NOMO-1 (cell line): ENCODE results near the gene IGBP1.
"Not testable (repeated sequence)": the region's sequence is repeated elsewhere in the genome, so short reads cannot be mapped to it uniquely, and the experiment has no call there.

Experiments
- DNase-seq, 2 experiments: peaks; one replicate each; lab custom pipeline; 2025; ENCODE audit not compliant: unreplicated experiment in 2 of 2; lab: John Stamatoyannopoulos, UW

IGBP1 gene

GRCh38 chrX:70133303-70134115, at the start of gene IGBP1:
TSS of gene IGBP1 (plus strand) at chrX:70133447. CDS start at chrX:70133948, 501 bp downstream.
- DNase-seq: peak; percentile 82 to 87

- DNase-seq: no peak
Observed at GRCh38 chrX:70084592-70085240, 48.5 kb upstream of the IGBP1 start.

- DNase-seq: no peak
Observed at GRCh38 chrX:70087857-70088630, 45.2 kb upstream of the IGBP1 start.

DNA sequence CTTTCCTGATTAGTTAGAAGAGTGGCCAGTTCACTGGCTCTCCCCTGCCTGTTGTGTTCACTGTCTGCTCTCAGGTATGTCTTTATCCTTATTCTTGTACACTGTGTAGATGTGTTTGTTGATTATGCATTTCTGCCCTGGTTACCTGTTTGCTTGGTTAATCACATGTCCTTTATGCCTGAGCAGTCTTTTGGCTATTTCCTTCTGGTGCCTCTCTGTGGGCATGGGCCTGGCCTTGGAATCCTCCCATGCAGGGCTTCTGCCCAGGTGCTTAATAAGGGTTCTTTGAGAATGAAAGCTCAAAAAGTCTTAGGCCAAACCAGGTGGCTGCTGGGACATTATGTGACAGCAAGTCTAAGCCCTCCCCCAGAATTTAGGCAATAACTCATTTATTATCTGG, 44.5 kb upstream of the IGBP1 start:
- DNase-seq: no peak

DNA sequence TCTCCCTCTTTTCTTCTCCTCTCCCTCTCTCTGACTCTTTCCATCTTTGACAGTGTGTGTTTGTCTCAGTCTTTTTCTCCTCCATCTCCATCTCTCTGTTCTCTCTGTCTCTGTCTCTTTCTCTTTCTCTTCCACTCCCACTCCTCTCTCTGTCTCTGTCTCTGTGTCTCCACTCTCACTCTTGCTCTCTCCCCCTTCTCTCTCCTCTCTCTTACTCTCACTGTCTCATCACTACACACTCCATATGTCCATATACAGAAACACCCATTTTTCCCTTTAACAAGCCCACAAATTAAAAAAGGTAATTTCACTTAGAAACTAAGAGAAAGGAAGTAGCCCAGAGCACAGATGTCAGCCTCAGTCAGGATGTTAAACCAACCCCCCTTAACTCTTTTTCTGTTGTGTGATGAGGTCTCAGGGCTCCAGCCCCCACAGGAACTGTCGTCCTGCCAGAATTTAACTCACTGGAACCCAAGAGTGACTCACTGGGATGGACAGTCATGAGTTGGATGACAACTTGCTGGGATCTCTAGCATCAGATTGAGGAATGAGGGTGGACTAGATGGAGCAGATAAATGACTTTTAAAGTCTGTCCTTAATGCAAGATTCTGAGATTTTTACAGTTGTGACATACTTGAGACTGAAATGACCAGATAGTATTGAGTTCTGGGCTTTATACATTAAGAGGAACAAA, 43.5 kb upstream of the IGBP1 start:
- DNase-seq: no peak

DNA sequence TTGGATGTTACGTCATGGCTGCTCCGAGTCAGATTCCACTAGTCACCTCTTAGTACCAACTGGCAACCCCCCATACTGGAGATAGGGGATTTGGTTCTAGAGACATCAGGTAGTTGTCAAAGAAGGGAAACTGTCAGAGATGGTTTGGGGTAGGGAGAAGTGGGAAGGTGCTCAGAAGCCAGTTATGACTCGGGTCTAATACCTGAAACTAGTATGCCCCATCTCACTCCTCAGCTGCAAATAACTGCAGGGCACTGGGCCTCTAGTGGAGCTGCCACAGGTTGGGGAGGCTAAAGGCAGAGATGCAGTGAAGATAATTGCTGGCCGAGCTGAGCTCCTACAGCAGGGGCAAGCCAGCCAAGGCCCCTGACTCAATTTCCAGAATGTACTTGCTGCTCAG, 41.0 kb upstream of the IGBP1 start:
- DNase-seq: no peak

GRCh38 chrX:70096052-70096451, 37.2 kb upstream of the IGBP1 start:
- DNase-seq: no peak

DNA sequence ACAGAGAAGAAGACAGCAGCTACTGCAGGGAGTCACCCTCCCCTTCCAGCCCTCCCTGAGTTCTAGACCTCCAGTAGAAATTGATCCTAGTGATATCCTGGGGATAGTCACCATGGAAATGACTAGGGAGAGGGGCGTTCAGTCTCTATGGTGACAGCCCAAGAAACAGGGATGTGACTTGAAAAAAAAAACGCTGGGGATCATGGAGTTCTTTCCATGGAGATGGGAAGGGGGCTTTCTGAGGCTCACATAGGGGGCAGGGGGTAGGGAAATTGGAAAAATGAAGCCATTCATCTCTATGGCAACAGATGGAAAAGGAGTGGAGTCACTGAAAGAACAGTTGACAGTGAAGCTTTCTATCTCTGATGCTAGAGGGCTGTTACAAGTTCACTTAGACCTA, 28.0 kb upstream of the IGBP1 start:
- DNase-seq: no peak

GRCh38 chrX:70111436-70112026, 21.7 kb upstream of the IGBP1 start:
- not testable (repeated sequence) for DNase-seq

DNA sequence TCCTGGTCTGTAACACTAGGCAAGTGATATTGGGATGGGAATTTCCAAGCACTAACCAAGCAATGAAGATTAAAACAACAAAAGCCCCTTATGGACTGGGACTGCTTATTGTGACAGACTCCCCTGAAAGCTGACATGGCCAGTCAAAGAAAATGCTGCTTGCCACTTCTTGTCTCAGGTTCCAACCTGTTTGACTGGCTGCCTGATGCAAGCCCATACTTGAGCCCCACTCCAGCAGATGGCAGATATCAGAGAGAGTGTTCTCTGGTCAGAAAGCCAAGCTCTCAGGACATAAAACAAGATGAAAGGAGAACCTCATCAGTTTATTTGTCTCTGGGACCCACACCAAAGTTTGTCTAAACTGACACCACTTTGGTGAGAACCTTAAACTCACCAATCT, 15.5 kb upstream of the IGBP1 start:
- DNase-seq: no peak

GRCh38 chrX:70123014-70123413, 10.2 kb upstream of the IGBP1 start:
- not testable (repeated sequence) for DNase-seq

DNA sequence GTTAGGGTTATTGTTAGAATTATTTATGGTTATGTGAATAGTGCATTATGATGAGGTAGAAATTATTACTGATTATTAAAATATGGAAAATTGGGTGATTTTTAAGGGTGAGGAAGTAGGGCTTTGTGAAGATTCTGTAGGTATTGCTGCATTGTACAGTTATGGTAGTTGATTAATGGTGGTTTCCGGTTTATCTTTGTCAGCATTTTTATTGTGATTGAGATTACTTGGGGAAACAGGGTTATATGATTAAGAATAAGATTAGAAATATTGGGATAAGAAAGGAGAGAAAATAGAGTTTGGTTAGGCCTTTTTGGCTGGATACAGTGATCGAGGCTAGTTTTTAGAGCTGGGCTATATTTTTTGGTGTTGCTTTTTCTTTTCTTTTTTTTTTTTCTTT, 8.6 kb upstream of the IGBP1 start:
- DNase-seq: no peak

DNA sequence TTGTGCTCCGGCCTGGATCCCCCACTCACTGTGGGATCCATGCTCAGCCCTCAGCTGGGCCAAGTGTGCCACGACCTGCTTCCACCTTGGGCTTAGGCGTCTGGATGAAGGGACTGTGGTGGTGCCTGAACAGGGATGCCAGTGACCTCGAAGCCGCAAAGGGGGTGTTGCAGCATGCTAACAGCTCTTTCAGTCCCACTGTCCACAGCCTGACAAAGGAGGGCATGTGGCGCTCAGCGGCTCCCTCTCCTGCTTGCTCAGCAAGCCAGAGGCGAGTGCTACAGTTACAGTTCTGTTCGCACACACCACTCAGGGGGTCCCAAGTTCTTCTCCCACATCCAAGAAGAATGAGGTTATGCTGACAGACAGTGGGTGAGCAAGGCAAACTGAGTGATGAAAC, 5.2 kb upstream of the IGBP1 start:
- DNase-seq: no peak

DNA sequence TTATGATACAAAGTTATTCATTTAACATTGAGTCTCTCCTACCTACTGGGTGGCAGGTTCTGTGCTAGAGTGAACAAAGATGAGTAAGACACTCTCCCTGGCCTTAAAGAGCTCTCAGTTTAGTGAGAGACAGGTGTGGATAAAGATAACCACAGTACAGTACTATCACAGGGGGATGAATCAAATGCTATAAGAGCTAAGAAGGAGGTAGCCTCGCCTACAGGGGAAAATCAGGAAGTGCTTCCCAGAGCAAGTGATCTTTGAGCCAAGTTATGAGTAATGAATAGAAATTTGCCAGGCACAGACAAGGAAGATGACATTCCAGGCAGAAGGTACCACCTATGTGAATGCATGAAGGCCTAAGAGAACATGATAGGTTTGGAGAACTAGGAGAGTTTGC, 3.4 kb upstream of the IGBP1 start:
- DNase-seq: no peak

- peak in 1 of 2 experiments; percentile 20 for DNase-seq
Observed at GRCh38 chrX:70132224-70132623, 1.0 kb upstream of the IGBP1 start.

- no peak for DNase-seq
Observed at GRCh38 chrX:70132877-70133302, 357 bp upstream of the IGBP1 start.

DNA sequence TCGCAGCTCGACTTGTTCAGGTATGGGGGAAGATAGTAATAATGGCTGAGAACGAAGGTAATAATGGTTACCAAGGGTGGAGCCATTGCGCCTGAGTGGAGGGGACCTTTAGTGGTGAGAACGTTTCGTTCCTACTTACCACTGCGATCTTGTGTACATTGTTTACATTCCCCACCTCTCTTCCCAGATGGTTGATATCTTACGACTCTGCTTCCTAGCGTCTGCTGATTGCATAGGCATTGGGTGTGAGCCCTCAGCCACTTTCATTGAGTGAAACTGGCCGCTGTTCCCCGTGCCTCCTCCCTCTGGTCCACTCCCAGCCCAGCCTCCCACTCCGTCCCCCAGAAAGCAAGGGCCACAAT, 850 bp downstream of the IGBP1 start:
- no peak for DNase-seq

DNA sequence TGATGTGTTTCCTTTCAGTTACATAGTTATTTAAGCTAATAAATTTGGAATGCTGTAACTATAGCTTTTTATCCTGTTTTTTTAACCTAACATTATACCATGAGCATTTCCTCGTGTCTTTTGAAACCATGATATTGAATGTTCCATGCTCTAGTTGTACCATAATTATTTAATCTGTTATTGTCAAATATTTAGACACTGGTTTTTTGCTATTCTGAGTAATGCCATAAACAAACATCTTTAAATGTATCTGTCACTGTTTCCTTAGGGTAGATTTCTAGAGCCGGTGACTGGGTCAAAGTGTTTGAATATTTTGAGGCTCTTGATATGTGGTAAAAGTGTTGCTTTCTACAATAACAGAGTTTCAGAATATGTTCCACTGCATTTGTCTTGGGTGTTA, 5.4 kb downstream of the IGBP1 start:
- DNase-seq: no peak

- no peak for DNase-seq
Observed at GRCh38 chrX:70139736-70140135, 6.5 kb downstream of the IGBP1 start.

GRCh38 chrX:70141373-70141772, 8.1 kb downstream of the IGBP1 start:
- no peak for DNase-seq
